PC-3 (cell line): ENCODE results near the gene PTPMT1.

ENCODE experiments used
- CTCF ChIP-seq: fragments of 300-600 bp; sonication (generic); conservative IDR thresholded peaks from 2 replicates; pipeline ENCODE4 v1.5.1; 2017; ENCODE audit warnings: antibody characterized with exemption, low read depth, mild to moderate bottlenecking, low read length
- EZH2 ChIP-seq: fragments of 300-600 bp; sonication (generic); IDR thresholded peaks from one replicate; pipeline ENCODE4 v1.6.1; 2017; ENCODE audit warnings: antibody characterized with exemption, mild to moderate bottlenecking, low read length; ENCODE audit not compliant: unreplicated experiment

- no peak for TF ChIP-seq CTCF
- no peak for TF ChIP-seq EZH2
These were observed 42.0 kb downstream of the PTPMT1 start for GRCh38 chr11:47607380-47607779.
